A673 (cell line): Measurements from ENCODE around the gene MAML2. TPM values are rescaled to one million over a fixed set of nuclear protein-coding genes. Genes with fewer than 3 reads are reported as not detected.
A peak's percentile ranks its signal among the peaks of the same experiment; 100 is the strongest.

ENCODE experiments used
- BruUV-seq: library from RNA; stranded (reverse); fragments of 400-500 nt; replicated peaks from 2 replicates; lab custom pipeline; 2021; lab: Mats Ljungman, UMichigan
- CTCF ChIA-PET: fragments of 300-600 bp; sonication (Branson Sonifier 250); formaldehyde crosslinking; loops from one replicate; lab custom pipeline; 2022; ENCODE audit warnings: antibody characterized with exemption; lab: Charles Lee
- POLR2A ChIA-PET: fragments of 300-600 bp; sonication (Branson Sonifier 250); formaldehyde crosslinking; loops from one replicate; lab custom pipeline; 2022; ENCODE audit warnings: antibody characterized with exemption; ENCODE audit not compliant: low non-redundant PET; lab: Charles Lee
- DNase-seq: peaks from one replicate; pipeline ENCODE4 v3.0.0-alpha.2; 2015; ENCODE audit warnings: low spot score
- H3K27ac ChIP-seq: fragments of 200-600 bp; sonication (generic); 2 replicates; pipeline ENCODE4 v1.5.1; 2016; ENCODE audit warnings: mixed run types, low read depth, mild to moderate bottlenecking, mixed read lengths, antibody characterized with exemption, low read length; ENCODE audit not compliant: poor library complexity, severe bottlenecking
- H3K27me3 ChIP-seq: fragments of 200-600 bp; sonication (generic); replicated peaks from 2 replicates; pipeline ENCODE4 v1.6.1; 2017; ENCODE audit warnings: mixed run types, low read depth, mild to moderate bottlenecking, mixed read lengths, antibody characterized with exemption, low read length; ENCODE audit not compliant: insufficient read depth, poor library complexity
- H3K36me3 ChIP-seq: fragments of 200-600 bp; sonication (generic); 2 replicates; pipeline ENCODE4 v1.6.1; 2016; ENCODE audit warnings: mixed run types, mild to moderate bottlenecking, mixed read lengths, antibody characterized with exemption, low read length; ENCODE audit not compliant: insufficient read depth, poor library complexity, severe bottlenecking
- H3K4me1 ChIP-seq: fragments of 200-600 bp; sonication (generic); 2 replicates; pipeline ENCODE4 v1.6.1; 2017; ENCODE audit warnings: mixed run types, mild to moderate bottlenecking, mixed read lengths, antibody characterized with exemption, low read length; ENCODE audit not compliant: insufficient read depth, poor library complexity, severe bottlenecking
- H3K4me3 ChIP-seq: fragments of 200-600 bp; sonication (generic); 2 replicates; pipeline ENCODE4 v1.5.1; 2016; ENCODE audit warnings: low read depth, mixed run types, mild to moderate bottlenecking, mixed read lengths, low read length; ENCODE audit not compliant: poor library complexity, severe bottlenecking
- H3K9me3 ChIP-seq: fragments of 200-600 bp; sonication (generic); 2 replicates; pipeline ENCODE4 v1.6.1; 2016; ENCODE audit warnings: mixed run types, low read depth, mild to moderate bottlenecking, mixed read lengths, antibody characterized with exemption, low read length; ENCODE audit not compliant: poor library complexity, severe bottlenecking
- CTCF ChIP-seq: fragments of 300-800, 200-600 bp; sonication (generic); conservative IDR thresholded peaks from 2 replicates; pipeline ENCODE4 v1.5.1; 2017; ENCODE audit warnings: low read depth, mild to moderate bottlenecking, antibody characterized with exemption, low read length, moderate library complexity, mixed read lengths
- EZH2 ChIP-seq: fragments of 200-600 bp; sonication (generic); IDR thresholded peaks from 2 replicates; pipeline ENCODE4 v1.6.1; 2017; ENCODE audit warnings: borderline replicate concordance, low read depth, mild to moderate bottlenecking, mixed read lengths, antibody characterized with exemption, low read length; ENCODE audit not compliant: poor library complexity, severe bottlenecking
- intact Hi-C: fragments of 100-400 bp; cut with micrococcal nuclease; formaldehyde crosslinking; loops from one replicate; pipeline ENCODE4 v1.10.0; 2022; ENCODE audit not compliant: unreplicated experiment
- total RNA-seq: library from RNA; stranded (reverse); gene quantifications from 2 replicates; pipeline ENCODE4 v1.2.3, GENCODE V29; 2021

The MAML2 gene
- total RNA-seq, 1 experiment from 2014 or later: 6.4 TPM

- POLR2A ChIA-PET: no interaction called here
- DNase-seq: no peak
- Histone ChIP-seq H3K27ac (no peak overlapping the region), H3K9me3 (no peaks in the 10 kb centered on the region), H3K4me3 (no peak overlapping the region), H3K27me3 (no peaks in the 10 kb centered on the region), H3K4me1 (peaks cover 68% of the 10 kb centered on the region), H3K36me3 (no peaks in the 10 kb centered on the region)
- TF ChIP-seq CTCF: no peak
- no peak for TF ChIP-seq EZH2
- intact Hi-C loops: no loop called here
- CTCF ChIA-PET: interaction anchor here (1.0 kb wide), 1 partner anchor 111 kb away, joined by 3 read pairs; the partner anchor contains the start of gene MAML2
- BruUV-seq: no TSS peak
Observed at GRCh38 chr11:96232132-96232531, 110.9 kb downstream of the MAML2 start.

GRCh38 chr11:96230686-96231085 is 112.3 kb downstream of the MAML2 start:
- peak overlapping the region; percentile 29 for H3K27ac ChIP-seq
- POLR2A ChIA-PET: no interaction called here
- intact Hi-C loops: no loop called here
- H3K36me3 ChIP-seq: no peaks in the 10 kb centered on the region
- peaks cover 64% of the 10 kb centered on the region for H3K4me1 ChIP-seq
- no peak for TF ChIP-seq CTCF
- TF ChIP-seq EZH2: no peak
- no peaks in the 10 kb centered on the region for H3K27me3 ChIP-seq
- H3K4me3 ChIP-seq: no peak overlapping the region
- BruUV-seq: no TSS peak
- CTCF ChIA-PET: no interaction called here
- H3K9me3 ChIP-seq: no peaks in the 10 kb centered on the region
- DNase-seq: peak; percentile 52

GRCh38 chr11:96229354-96229977 is 113.5 kb downstream of the MAML2 start:
- TF ChIP-seq EZH2 (no peak), CTCF (no peak)
- Histone ChIP-seq H3K36me3 (no peaks in the 10 kb centered on the region), H3K27ac (peak overlapping the region; percentile 37), H3K9me3 (no peaks in the 10 kb centered on the region), H3K27me3 (no peaks in the 10 kb centered on the region), H3K4me1 (peaks cover 52% of the 10 kb centered on the region), H3K4me3 (no peak overlapping the region)
- intact Hi-C loops: no loop called here
- ChIA-PET CTCF (interaction anchor here (0.6 to 0.7 kb wide), 2 partner anchors 16 to 1446 kb away, joined by 3 read pairs; no protein-coding TSS in a partner anchor), POLR2A (interaction anchor here (0.6 kb wide), 1 partner anchor 48 kb away, joined by 13 read pairs; no protein-coding TSS in a partner anchor)
- no peak for DNase-seq
- no TSS peak for BruUV-seq
